Right lobe of liver (tissue), 4 donors: ENCODE data around the gene ADGRG3.

Experiments used
- POLR2A ChIP-seq: fragments of 450-650 bp; IDR thresholded peaks from one replicate; pipeline ENCODE4 v1.6.1; 2017; ENCODE audit warnings: antibody characterized with exemption, mild to moderate bottlenecking
- TF ChIP-seq, protein P1 (sequence below), 4 donors: fragments of 200-600 bp in 3 of 4; fragments of 450-650 bp in 1 of 4; IDR thresholded peaks; one replicate each; pipeline versions ENCODE4 v1.5.1 to v1.8.0; 2016 to 2022; ENCODE audit warnings: antibody characterized with exemption in 4 of 4, mild to moderate bottlenecking in 2 of 4
- donor health status: DM: no; HTN: no; CAD: no.
- donor health status: DM: no; HTN: no; CAD: no.
- donor health status: DM: no; HTN: yes; CAD: no.

- TF ChIP-seq, protein P1, sequence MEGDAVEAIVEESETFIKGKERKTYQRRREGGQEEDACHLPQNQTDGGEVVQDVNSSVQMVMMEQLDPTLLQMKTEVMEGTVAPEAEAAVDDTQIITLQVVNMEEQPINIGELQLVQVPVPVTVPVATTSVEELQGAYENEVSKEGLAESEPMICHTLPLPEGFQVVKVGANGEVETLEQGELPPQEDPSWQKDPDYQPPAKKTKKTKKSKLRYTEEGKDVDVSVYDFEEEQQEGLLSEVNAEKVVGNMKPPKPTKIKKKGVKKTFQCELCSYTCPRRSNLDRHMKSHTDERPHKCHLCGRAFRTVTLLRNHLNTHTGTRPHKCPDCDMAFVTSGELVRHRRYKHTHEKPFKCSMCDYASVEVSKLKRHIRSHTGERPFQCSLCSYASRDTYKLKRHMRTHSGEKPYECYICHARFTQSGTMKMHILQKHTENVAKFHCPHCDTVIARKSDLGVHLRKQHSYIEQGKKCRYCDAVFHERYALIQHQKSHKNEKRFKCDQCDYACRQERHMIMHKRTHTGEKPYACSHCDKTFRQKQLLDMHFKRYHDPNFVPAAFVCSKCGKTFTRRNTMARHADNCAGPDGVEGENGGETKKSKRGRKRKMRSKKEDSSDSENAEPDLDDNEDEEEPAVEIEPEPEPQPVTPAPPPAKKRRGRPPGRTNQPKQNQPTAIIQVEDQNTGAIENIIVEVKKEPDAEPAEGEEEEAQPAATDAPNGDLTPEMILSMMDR (IDR thresholded peaks at IDR 0.05) = no peak
- TF ChIP-seq POLR2A = peak; percentile 50
Observed at GRCh38 chr16:57734925-57735754, 67.0 kb downstream of the ADGRG3 start.
